Activated naive CD4-positive, alpha-beta T cell (primary cell): ENCODE data around the gene SLC2A11.

Source experiments
- DNase-seq, 4 experiments: peaks; one replicate each; lab custom pipeline; 2025; lab: John Stamatoyannopoulos, UW

SLC2A11 gene

DNA sequence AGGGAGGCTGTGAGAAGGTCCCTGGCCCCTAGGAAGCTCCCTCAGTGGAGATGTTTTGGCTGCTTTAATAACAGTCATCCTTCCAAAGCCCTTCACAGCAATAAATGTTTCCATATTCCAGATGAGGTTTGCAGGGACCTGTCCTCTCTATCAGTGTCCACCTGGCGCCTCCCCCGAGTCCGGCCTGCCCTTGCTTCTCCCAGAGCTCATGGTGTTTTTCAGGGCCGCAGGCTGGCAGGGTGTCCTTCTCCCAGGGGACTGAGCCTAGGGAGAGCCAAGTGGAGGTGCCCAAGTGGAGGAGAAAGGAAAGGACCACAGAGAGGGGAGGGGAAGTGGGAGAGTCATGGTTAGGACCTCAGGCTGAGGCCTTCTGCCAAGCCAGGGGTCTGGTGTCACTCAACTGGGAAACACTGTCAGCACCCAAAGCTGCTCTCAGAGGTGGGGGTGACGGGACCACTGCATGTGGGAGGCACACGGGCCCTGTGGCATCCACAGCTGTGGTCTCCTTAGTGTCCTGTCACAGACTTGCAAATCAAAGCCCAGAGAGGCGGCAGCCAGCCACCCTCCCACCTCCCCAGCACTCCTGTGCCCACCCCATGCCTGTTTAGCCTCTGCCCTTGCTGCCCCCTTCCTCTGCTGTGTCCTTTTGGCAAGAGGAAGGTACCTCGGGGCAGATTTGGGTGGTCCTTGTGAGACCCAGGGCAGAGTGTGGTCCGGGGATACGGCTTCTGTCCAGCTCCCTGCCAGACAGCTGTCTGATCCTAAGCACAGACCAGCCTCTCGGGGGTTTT, 25.3 kb upstream of the SLC2A11 start:
- DNase-seq: no peak

DNA sequence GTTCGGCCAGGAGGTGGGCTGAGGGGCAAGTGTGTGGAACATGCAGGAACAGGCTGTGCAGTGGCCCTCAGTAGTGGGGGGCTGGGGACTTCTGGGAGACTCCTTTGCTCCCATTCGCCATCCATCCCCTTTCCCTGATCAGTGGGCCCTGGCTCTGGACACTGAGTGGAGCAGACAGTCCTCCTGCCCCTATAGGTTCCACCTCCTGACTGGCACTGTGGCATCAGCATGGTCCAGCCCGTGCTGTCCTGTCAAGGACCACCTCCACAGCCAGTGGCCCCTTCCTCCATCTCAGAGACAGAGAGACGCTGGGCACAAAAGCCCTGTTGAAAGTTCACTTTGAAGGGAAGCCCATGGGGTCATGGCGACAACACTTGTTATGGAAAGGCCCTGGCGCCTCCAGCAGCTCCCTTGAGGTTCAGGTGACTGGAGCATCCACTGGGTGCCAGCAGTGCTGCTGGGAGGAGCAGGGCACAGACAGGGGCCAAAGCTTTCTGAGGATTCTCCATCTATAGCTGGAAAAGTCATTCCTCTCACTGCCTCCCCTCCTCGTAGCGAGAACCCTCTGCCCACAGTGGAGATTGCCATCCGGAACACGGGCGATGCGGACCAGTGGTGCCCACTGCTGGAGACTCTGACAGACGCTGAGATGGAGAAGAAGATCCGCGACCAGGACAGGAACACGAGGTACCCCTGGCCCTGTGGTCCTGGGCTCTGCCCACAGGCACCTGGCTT, 24.5 kb upstream of the SLC2A11 start:
- no peak for DNase-seq

DNA sequence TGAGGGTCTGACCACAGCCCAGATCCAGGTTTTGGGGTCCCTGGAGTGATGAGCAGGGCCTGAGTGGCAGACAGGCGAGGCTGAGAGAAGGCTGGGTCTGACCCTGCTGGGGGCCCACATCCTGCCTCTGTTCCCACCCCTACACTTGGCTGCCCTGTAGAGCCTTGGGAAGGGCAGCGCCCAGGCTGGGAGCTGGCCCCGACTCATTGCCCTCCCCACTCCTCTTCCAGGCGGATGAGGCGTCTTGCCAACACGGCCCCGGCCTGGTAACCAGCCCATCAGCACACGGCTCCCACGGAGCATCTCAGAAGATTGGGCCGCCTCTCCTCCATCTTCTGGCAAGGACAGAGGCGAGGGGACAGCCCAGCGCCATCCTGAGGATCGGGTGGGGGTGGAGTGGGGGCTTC, 23.8 kb upstream of the SLC2A11 start:
- DNase-seq: no peak

DNA sequence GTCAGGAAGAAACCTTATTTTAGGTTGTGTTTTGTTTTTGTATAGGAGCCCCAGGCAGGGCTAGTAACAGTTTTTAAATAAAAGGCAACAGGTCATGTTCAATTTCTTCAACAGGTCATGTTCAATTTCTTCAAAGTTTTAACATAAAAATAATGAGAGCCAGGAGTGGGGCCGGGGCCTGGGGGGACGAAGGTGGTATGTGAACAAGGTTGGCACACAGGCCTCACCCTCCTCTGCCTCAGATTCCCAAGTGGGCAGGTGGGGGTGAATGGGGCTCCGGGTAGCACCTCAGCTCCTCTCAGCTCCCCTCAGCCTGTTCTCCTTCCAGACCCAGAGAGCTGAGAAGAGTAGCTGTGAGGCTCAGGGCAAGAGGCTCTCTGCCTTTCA, 23.3 kb upstream of the SLC2A11 start:
- DNase-seq: no peak

DNA sequence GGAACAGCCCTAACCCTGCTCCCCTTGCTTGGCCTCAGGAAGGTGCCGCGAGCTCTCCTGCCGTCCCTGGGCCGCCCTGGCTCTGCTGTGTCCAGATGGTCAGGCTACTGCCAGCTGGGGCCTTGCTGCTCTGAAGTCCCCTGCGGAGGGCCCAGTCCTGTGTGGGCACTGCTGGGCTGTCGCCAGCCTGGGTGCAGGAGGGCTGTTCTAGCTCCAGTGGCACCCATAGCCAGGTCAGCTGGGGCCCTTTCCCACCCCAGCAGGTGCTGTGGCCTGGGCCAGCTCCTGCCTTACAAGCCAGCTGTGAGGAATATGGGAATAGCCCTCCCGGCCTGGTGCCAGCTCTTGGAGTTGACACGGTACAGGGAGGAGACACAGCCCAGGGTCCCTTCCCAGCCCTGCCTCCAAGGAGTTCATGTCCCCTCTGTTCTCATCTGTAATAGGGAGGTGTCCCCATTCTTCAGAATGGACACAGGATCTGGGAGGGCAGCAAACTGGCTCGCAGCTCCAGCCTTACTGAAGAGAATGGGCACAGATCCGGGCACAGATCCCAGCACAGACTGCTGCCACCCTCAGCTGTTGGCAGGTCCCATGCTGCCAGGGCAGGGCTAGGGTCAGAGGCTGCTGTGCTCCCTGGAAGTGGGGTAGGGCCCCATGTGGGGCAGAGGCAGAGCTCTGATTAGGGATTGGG, 22.7 kb upstream of the SLC2A11 start:
- DNase-seq: no peak

DNA sequence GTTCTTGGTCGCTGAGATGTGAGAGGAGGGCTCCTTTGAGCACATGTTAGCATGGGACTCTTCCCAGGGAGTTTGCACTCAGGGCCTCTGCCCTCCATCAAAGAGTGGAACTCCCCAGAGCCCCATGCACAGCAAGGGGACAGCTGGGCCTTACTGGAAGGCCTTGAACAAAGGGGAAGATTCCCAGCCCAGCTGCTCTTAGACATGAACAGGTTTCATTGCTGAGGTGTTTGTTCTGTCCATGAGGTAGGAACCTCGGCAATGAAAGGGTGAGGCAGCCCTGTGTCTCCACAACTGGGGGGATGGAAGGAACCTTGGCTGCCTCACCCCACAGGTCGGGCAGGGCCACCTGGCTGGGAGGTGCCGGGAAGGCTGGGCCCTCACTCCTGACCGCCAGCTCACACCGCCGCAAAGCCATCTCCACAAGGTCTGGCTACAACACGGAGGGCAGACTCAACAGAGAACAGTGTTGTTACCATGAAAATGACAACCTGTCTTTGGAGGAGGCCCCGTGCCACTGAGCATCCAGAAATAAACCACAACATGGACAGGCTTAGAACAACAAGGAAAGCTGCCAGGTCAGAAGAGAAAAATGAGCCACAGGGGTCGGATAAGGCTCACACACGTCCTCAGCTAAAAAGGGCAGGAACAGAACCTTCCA, 22.1 kb upstream of the SLC2A11 start:
- no peak for DNase-seq

DNA sequence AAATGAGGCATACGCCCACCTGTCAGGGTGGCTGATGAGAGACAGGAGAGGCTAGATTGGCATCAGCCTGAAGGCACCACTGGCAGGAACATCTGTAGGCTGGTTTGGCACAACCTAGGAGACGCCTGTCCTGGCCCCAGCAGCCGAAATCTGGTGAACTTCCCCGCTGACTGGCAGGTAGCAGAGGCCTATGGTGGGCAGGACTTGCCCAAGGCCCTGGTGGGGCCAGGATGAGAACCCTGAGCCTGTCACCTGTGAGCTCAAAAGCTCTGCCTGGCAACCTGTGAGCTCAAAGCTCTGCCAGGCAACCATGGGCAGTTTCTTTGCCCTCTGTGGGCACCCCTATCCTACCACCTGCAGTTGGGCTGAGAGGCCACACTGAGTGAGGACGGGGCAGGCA, 21.4 kb upstream of the SLC2A11 start:
- no peak for DNase-seq

DNA sequence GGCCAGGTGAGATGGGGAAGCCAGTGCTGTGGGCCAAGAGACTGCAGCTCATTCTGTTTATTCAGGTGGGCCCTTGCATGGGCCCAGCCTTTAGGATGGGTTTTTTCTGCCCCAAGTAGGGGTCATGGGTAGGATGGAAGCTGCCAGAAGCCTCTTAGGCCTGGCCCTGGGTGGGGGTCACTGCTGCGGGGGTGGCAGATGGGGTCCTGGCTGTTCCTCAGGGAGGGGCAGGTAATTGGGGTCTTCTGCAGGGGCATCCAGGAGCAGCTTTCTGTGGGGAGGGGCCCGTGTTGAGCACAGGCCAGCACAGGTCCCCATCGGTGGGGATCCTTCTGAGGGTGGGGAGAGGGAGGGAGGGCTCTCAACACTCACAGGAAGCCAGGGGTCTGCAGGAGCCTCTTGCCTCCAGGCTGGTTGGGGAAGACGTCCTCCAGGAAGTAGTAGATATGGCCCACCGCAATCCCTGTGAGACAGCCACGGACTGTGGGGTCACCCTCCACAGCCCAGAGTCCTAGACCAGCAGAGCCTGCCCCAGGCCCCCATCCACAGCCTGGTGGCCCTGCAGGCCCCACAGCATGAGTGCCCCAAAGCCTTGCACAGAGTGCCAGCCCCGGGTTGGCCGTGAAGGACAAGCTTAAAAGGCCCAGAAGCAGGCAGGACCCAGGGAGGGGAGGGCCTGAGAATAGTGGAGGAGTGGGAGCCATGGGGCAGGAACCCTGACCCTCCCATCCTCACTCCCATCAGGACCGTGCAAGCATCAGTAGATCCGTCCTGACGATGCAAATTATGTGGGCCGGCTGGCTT, 20.8 kb upstream of the SLC2A11 start:
- no peak for DNase-seq

DNA sequence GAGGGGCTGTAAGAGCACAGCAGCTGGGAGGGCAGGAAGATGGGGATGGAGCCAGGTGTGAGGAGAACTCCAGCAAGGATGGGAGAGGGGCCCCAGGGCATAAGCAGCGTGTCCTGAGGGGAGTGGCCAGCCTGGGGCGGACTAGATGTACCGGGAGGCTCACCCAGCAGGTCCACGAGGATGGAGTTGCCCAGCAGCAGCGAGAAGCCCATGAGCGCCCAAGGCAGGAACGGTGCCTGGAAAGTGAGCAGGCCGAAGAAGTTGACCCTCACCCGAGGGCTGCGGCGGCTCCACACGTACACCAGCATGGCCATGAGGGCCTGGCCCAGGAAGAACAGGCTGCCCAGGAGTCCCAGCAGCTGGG, 20.2 kb upstream of the SLC2A11 start:
- no peak for DNase-seq

DNA sequence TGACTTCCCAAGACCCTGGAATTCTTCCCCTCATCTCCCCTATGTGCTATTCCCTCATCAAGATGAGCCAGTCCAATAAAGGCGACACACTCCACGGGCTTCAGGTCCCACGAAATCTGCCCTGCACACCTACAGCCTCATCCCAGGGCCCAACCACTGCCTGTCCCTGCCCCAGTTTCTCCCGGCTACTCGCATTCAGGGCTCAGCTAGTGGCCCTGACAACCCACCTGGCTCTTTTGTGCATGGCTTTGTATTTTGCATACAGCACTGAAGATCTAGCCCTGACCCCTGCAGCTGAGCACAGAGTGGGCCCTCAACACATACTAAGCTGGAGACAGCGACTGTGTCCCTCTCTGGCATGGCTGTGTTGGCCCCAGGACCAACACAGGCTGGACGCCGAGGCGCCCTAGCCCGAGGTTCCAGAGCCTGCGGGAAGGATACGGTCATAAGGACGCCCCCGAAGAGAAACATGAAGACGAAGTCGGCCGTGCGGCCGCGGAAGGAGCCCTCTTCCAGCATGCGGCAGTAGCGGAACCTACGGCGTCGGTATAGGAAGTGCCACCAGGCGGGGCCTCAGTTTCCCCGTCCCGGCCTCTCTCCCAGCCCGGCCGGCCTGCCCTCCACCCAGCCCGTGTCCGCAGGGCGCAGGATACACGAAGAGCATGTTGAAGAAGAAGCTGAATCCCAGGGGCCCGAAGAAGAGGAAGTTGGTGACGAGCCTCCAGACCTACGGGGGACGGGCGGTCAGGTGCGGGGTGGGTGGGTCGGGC, 19.6 kb upstream of the SLC2A11 start:
- DNase-seq: no peak

DNA sequence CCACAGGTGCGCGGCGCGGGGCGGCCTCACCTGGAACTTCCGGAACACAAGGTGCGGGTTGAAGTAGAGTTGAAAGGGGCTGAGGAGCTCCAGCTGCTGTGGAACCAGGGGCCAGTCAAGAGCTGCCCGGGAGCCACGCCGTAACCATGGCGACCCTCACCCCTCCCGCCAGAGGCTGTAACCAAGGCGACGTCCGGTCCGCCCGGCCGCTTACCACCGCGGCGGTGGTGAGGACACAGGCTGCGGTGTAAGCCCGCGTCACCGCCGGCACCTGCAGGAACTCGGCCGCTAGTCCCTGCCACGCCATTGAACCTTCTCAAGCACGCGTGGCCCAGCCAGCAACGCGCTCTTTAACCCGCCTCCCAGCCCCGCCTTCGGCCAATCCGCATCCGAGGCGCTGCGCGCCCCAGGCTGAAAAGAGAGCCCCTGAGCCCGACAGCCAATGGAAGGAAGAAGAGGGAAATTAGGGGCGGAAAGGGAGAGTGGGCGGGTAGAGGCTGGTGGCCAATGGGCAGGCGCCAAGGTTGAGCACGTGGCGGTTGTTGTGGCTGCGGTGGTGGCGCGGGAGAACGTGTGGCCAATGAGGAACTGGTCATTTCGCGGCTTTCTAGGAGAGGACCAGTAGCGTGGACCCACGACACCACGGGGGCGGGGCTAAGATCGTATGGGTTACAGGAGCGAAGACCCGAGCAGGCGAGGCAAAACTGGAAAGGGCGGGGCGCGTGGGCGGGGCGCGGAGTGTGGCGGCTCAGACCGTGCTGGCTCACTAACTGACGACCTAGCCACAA, 18.8 kb upstream of the SLC2A11 start, which contains the start of gene DERL3:
Gene DERL3, minus strand, starts transcription at position 326 of the 788 bp plus-strand sequence. Its CDS starts 19 bp downstream, at position 307.
- DNase-seq: peak; percentile 68 to 95 (median 85)

DNA sequence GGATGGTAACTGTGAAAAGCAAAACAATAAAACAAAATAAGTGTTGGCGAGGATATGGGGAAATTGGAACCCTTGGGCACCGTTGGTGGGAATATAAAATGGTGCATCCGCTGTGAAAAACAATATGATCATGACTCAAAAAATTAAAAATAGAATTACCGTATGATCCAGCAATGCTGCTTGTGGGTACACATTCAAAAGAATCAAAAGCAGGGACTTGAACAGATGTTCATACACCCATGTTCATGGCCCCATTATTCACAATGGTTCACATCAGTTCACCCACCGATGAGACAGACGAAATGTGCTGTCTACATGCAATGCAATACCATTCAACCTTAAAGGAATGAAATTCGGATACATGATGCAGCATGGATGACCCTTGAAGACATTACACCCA, 17.6 kb upstream of the SLC2A11 start:
- no peak for DNase-seq

DNA sequence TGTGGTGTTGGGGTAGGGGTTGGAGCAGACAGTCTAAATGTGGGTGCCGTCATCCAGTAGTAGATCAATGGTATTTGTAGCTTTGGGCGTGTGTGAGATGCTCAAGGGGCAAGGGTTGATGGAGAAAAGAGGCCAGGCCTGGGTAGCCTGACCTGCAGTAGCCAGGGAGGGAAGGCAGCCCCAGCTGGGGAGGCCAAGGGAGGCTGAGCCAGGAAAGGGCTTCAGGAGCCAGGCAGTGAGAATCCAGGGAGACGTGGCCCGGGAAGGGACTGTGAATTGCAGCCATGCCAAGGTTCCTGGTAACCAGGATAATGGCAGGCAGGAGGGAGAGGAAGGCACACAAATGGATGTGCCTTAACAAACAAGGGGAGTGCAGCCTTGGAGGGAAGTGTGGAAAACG, 16.4 kb upstream of the SLC2A11 start:
- DNase-seq: no peak

DNA sequence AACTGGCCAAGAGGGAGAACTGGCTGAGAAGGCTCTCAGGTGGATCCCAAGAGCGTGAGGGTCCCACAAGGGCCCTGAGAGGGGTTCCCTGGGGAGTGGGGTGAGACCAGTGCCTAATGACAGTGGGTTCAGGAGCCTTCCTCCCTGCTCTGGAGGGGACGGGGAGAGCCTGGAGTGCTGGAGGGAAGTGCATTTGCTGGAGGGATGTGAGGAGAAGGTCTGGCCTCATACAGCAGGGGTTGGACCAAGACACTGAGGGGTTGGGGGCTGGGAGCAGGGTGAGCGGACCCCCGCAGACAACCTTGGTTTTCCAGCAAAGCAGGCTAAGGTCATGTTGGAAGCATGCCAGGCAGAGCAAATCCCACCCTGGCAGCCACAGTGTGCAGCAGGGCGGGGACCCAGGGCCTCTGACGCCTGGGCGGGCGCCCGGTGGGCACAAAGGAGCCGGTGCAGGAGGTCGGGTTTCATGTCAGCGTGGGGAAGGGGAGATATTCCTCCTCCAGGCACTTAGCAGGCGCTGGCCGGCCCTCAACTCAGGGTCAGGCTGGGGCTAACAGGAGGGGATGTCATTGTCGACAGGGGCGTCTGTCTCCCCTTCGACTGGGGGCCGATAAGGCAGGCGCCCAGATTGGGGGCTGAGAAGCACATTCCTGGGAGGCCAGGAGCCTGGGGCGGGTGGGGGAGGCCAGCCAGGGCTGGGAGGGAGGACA, 15.8 kb upstream of the SLC2A11 start:
- DNase-seq: no peak

DNA sequence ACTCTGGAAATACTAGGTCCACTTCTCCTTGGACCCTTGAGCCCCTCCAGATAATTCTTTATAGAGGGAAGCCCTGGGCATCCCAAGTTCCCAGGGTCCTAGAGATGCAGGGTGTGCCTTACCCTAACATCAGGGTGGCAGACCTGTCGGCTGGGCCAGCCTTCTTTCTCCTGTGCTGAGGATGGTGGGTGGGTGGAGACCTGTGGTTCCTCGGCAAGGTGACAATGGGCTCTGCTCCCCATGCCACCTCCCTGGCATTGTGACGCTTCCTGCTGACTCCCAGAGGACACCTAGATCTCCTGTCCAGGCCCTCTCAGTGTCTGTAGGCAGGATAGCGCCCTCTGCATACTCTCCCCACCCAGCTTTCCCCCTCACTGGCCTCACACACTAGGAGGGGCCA, 15.1 kb upstream of the SLC2A11 start:
- no peak for DNase-seq

DNA sequence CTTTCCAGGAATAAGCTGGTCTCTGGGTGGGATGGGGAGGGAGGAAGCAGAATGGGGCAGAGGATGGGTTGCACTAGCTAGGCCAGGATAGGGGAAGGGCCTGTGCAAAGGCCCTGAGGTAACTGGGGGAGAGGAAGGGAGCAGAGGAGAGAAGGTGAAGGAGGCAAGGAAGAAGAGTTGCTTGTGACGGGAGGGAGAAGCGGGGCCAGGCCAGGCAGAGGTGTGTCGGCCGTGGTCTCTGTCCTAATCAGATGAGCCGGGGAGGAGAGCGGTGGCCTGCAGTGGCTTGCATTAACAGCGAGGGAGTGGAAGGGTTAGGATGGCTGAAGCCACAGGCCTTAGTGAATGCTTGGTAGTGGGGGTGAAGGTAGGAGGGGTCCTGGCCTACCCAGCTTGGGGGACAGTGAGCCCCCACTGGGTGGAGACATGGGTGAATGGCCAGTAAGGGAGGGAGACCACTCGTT, 12.9 kb upstream of the SLC2A11 start:
- no peak for DNase-seq

DNA sequence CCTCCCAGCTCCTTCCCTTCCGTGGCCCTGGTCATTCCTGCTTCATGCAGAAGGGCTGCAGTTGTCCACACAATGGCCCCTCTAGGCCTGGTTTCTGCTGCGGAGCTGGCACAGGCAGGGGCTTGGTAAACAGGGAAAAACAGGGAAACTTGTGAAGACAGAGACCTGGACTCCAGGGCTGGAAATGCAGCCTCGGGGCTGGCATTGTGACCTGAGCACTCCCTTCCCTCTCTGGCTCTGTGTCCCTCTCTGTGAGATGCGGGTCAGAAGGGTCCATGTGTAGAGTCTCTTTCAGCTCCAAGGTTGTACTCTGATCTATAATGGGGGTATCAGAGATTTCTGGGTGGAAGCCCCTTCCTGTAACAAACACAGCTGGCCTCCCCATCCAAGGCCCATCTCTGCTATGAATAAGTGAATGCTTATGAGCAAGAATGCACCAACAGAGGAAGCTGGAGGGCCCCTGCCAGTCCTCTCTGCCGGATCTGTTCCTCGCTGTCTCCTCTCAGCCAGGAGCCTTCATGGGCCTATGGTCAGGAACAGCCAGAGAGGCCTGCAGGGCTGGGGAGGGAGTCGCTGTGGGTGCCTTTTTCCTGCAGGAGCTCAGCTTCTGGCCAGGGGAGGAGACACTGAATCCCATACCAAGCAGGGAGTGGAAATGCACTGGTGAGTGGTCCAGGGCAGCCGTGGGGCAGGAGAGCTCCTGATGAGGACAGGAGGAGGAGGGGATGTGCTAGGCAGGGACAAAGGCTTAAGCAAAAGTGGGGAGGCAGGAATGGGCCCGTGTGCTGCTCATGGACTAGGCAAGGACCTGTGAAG, 12.2 kb upstream of the SLC2A11 start:
- DNase-seq: no peak

DNA sequence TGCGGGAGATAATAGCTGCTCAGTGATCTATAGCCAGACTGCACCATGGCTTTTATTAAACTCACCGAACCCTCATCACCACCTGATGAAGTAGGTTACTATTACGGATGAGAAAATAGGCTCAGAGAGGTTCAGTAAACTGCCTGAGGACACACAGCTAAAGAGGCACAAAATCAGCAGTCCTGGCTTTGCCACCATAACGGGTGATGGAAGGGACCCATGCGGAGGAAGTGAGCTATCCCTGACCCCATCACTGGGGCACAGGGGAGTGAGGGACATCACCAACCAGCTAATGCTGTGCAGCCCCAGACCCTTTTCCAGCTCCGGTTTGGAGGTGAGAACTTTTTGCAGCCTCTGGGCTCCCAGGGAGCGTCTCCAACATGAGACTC, 11.6 kb upstream of the SLC2A11 start:
- no peak for DNase-seq
